Neuron (in vitro differentiated cells): Measurements from ENCODE around the gene COP1.

Experiments used
- H2AFZ ChIP-seq: one replicate; pipeline ENCODE4 v1.6.1; 2013; ENCODE audit warnings: low read depth, mild to moderate bottlenecking, inconsistent platforms, low read length, moderate library complexity
- H3K27me3 ChIP-seq: one replicate; pipeline ENCODE4 v1.6.1; 2013; ENCODE audit warnings: low read length; ENCODE audit not compliant: insufficient read depth
- H3K36me3 ChIP-seq: one replicate; pipeline ENCODE4 v1.6.1; 2013; ENCODE audit warnings: low read length; ENCODE audit not compliant: insufficient read depth
- H3K4me1 ChIP-seq: one replicate; pipeline ENCODE4 v1.6.1; 2013; ENCODE audit warnings: low read length; ENCODE audit not compliant: insufficient read depth
- H3K4me3 ChIP-seq: 2 replicates; pipeline ENCODE4 v1.5.1; 2013; ENCODE audit warnings: mild to moderate bottlenecking, low read length, moderate library complexity
- H3K9me3 ChIP-seq: one replicate; pipeline ENCODE4 v1.6.1; 2013; ENCODE audit warnings: low read length

The COP1 gene

DNA sequence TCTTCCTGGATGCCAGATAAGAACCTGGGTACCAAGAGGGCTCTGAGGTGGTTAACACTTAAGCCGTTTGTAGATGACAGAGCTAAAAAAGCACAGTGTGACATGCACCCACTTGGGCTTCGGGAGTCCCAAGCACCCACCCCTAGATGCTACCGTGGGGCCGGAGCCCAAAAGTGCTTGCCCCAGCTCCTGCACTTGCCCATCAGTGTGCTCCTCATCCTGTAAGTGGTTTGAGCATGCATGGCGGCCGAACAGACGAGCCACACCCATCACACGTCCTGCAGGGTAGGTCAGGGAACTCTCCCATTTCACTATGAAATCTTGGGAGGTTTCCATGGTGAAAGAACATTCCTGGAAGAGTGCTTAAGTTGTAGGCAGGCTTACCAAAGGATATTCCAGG lies 304.8 kb downstream of the COP1 start:
- Histone ChIP-seq H3K4me3 (no peak overlapping the region), H3K4me1 (no peaks in the 10 kb centered on the region), H2AFZ (no peak overlapping the region), H3K36me3 (no peaks in the 10 kb centered on the region), H3K27me3 (no peaks in the 10 kb centered on the region), H3K9me3 (no peaks in the 10 kb centered on the region)

DNA sequence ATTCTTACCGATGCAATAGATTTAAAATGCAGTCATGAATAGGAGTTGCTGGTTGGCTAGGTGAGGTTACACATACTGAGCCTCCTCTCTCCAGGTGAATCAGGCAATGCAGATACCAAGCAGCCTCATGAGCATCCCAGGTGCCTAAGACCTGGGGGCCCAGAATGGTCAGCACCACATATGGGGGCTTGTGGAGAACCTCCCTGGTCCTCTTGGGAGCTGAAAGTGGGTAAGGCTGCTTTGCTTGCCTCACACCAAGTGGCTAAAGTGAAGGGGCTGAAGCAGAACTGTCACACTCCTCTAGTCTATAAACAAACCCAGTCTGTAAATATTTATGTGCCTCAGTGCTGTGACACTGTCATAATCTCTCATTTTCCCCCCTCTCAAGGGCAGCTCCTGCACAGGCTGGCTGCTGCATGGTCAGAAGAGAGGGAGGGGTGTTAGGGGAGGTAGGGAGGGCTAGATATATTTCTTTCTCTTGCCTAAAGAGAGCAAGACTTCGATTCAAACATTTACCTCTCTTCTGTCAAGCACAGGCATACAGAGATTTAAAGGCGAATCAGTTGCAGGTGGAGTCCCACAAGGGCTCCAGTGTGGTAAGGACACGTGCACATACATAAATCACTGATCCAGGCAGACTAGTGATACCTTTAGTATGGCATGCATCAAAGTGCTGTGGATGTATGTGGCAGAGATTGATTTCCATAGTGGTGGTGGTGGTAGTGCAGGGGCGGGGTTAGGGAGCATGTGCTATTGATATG lies 305.8 kb downstream of the COP1 start:
- H3K4me3 ChIP-seq, result no peak overlapping the region
- no peaks in the 10 kb centered on the region for H3K27me3 ChIP-seq
- no peaks in the 10 kb centered on the region for H3K9me3 ChIP-seq
- H3K4me1 ChIP-seq, result no peaks in the 10 kb centered on the region
- H2AFZ ChIP-seq, result no peak overlapping the region
- H3K36me3 ChIP-seq, result no peaks in the 10 kb centered on the region

DNA sequence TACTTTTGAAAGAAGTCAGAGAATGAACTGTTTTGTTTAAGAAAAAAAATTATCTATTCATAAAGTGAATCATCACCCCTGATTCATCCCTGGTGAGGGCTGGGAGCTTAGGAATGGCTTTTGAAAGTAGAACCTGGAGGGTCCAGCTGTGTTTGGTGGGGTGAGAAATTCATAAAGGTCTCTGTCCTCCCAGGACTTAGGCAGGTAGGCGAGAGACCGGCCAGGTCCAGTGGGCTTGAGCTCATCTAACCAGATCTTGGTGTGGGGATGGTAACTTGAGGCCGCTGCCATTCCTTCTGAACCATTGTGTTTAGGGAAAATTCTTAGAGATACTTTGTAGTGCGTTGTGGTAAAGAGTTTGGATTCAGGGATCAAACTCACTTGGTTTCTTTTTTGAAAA lies 306.9 kb downstream of the COP1 start:
- Histone ChIP-seq H3K4me1 (no peaks in the 10 kb centered on the region), H3K4me3 (no peak overlapping the region), H3K27me3 (no peaks in the 10 kb centered on the region), H3K9me3 (peaks cover 3% of the 10 kb centered on the region), H2AFZ (no peak overlapping the region), H3K36me3 (no peaks in the 10 kb centered on the region)

DNA sequence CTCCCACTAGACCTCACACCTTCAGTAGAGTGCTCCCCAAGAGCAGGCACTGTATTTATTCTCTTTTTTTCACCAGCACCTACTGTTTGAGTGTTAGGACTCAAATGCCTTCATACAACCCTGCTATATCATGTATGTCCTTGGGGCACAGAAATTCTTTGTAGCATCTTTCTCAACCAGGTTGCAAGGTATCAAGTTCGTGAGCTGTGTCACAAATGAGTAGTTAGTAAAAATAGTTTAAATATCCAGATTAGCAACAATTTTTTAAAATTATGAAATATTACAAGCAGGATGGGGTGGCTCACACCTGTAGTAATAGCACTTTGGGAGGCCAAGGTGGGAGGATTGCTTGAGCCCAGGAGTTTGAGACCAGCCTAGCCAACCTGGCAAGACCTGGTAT lies 311.1 kb downstream of the COP1 start:
- Histone ChIP-seq H3K4me3 (no peak overlapping the region), H3K9me3 (peaks cover 3% of the 10 kb centered on the region), H3K36me3 (no peaks in the 10 kb centered on the region), H3K4me1 (no peaks in the 10 kb centered on the region), H2AFZ (no peak overlapping the region), H3K27me3 (no peaks in the 10 kb centered on the region)
